Measurements from ENCODE around the gene EXOC6B. TPM values are rescaled to one million over a fixed set of nuclear protein-coding genes. Genes with fewer than 3 reads are reported as not detected.

EXOC6B gene
- total RNA-seq, 4 donors from 2014 or later, result 54.0 to 121 (median 78.7) TPM

- peaks cover 9% of the 10 kb centered on the region for H3K36me3 ChIP-seq
- H3K27ac ChIP-seq, result no peak overlapping the region
- H3K4me3 ChIP-seq, result no peak overlapping the region
- TF ChIP-seq POLR2A (IDR thresholded peaks at IDR 0.05) (no peak), EP300 (IDR thresholded peaks at IDR 0.05) (no peak), CTCF (IDR thresholded peaks at IDR 0.05) (no peak), POLR2AphosphoS5 (IDR thresholded peaks at IDR 0.05) (no peak)
- H3K27me3 ChIP-seq, result no peaks in the 10 kb centered on the region
- no peaks in the 10 kb centered on the region for H3K9me3 ChIP-seq
- peaks cover 17% of the 10 kb centered on the region for H3K4me1 ChIP-seq
- DNase-seq (ENCODE audit: low spot score in 2 of 2), result no peak
- 84% methylated on average over 5 of the region's 5 CpGs for WGBS
Measured at GRCh38 chr2:72781480-72781879, 44.4 kb downstream of the EXOC6B start.

DNA sequence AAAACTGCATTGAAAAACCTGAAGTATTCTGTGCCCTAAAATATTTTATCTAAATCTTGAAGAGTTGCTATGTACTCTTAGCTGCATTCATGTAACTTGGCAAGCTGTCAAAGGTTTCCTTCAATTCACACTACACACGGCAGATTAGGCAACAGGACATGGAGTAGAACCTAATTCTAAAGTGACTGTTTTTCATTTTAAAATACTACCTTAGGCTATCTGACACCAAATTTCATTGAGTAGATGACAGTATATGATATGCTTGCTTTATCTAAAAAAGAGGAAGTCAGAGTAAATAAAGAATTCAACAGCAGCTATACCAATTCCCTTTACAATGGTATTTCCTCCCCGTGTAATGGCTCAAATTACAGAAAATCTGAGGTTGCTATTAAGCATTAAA, 45.4 kb downstream of the EXOC6B start:
- no peak overlapping the region for H3K4me3 ChIP-seq
- H3K4me1 ChIP-seq, result peaks cover 17% of the 10 kb centered on the region
- H3K36me3 ChIP-seq, result peaks cover 9% of the 10 kb centered on the region
- H3K27ac ChIP-seq, result no peak overlapping the region
- 49% methylated on average over 2 of the region's 2 CpGs for WGBS
- H3K9me3 ChIP-seq, result no peaks in the 10 kb centered on the region
- DNase-seq (ENCODE audit: low spot score in 2 of 2), result no peak
- no peaks in the 10 kb centered on the region for H3K27me3 ChIP-seq
- TF ChIP-seq CTCF (IDR thresholded peaks at IDR 0.05) (no peak), EP300 (IDR thresholded peaks at IDR 0.05) (no peak), POLR2AphosphoS5 (IDR thresholded peaks at IDR 0.05) (no peak)

DNA sequence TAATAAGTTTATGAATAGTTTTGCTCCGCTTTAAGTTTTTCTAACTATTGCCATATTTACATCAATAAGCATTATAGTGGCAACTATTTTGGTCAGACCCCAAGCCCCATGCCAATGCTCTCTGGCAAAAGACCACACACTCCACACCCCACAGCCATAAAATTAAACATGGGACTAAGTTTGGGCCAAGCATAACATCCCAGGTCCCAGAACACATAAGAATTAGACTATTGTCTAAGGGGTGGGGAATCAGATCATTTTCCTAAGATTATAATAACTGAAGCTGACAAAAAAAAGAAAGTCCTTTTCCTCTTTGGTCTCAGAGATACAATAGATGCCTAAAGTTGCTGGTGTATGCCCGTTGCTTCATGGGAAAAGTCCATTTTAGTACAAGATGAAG, 46.3 kb downstream of the EXOC6B start:
- DNase-seq (ENCODE audit: low spot score in 2 of 2), result no peak
- Histone ChIP-seq H3K27ac (no peak overlapping the region), H3K36me3 (peaks cover 9% of the 10 kb centered on the region), H3K27me3 (no peaks in the 10 kb centered on the region), H3K9me3 (no peaks in the 10 kb centered on the region), H3K4me1 (peaks cover 17% of the 10 kb centered on the region), H3K4me3 (no peak overlapping the region)
- no peak for TF ChIP-seq CTCF (IDR thresholded peaks at IDR 0.05)
- 84% methylated on average over 2 of the region's 2 CpGs for WGBS

DNA sequence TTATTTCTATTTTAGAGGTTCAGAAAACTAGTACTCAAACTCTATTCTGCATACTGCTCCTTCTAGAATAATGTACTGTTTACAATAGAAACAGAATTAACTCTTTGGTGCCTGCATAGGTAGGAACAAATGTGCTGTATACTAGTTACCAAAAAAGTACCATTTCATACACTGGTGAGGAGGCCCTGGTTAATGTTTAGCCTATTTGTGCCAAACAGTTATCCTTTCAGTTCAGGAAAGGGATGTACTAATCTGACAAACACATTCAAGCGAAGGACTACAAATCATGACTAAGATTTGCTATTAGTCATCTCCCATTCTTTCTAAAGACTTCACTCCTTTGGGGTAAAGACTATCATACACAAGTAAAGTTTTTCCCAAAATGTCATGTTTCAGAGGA, 47.4 kb downstream of the EXOC6B start:
- TF ChIP-seq POLR2A (IDR thresholded peaks at IDR 0.05) (no peak), CTCF (IDR thresholded peaks at IDR 0.05) (no peak), POLR2AphosphoS5 (IDR thresholded peaks at IDR 0.05) (no peak), EP300 (IDR thresholded peaks at IDR 0.05) (no peak)
- WGBS, result 71% methylated on average over 1 of the region's 1 CpG
- H3K4me3 ChIP-seq, result no peak overlapping the region
- DNase-seq (ENCODE audit: low spot score in 2 of 2), result no peak
- H3K36me3 ChIP-seq, result peaks cover 6% of the 10 kb centered on the region
- H3K4me1 ChIP-seq, result peaks cover 17% of the 10 kb centered on the region
- no peaks in the 10 kb centered on the region for H3K27me3 ChIP-seq
- H3K27ac ChIP-seq, result no peak overlapping the region
- H3K9me3 ChIP-seq, result no peaks in the 10 kb centered on the region

GRCh38 chr2:72770879-72771461, 54.9 kb downstream of the EXOC6B start:
- TF ChIP-seq POLR2AphosphoS5 (IDR thresholded peaks at IDR 0.05) (no peak), CTCF (IDR thresholded peaks at IDR 0.05) (peak; percentile 65 to 95)
- 1% methylated on average over 2 of the region's 2 CpGs for WGBS
- Histone ChIP-seq H3K36me3 (no peaks in the 10 kb centered on the region), H3K27ac (no peak overlapping the region), H3K9me3 (no peaks in the 10 kb centered on the region), H3K4me3 (no peak overlapping the region), H3K4me1 (peaks cover 4% of the 10 kb centered on the region), H3K27me3 (no peaks in the 10 kb centered on the region)
- no peak for DNase-seq (ENCODE audit: low spot score in 2 of 2)

Measured in suprapubic skin (tissue), 4 donors.